Measurements from ENCODE around the gene TUNAR. TPM values are rescaled to one million over a fixed set of nuclear protein-coding genes. Genes with fewer than 3 reads are reported as not detected.

TUNAR gene
- polyA plus RNA-seq, 1 donor from 2014 or later, result 33.2 TPM

DNA sequence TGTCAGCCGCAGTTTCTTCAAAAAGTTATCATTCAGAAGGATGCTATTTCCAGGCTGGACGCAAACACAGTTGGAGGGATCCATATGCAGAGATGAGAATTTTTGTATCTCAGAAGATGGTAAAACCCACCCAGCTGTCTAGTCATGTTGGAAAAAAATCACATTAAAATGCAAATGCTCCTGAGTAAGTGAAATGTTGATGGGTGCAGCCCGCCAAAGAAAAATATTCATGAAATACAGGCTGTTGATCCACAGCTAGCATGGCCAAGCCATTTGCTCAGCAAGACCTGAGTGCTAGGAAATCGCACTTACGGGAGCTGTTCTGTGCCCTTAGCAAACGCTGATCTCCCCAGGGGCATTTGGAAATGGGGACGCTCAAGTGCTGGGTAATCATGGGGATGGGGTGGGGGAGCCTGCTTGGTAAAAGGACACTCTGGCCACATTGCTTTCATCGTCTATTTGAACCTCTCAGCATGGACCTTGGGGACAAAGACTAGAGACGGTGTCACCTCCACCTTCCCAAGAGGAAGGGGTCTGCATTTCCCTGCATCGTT lies 25.7 kb downstream of the TUNAR start:
- Histone ChIP-seq H3K27me3 (ENCODE audit: insufficient read depth, low read depth, low read length) (no peaks in the 10 kb centered on the region), H3K79me2 (replicated peaks; ENCODE audit: insufficient read depth, low read length) (no peaks in the 10 kb centered on the region), H2AFZ (ENCODE audit: low read depth, low read length) (no peak overlapping the region), H3F3A (ENCODE audit: insufficient read depth, low read length, poor library complexity, severe bottlenecking) (no peaks in the 10 kb centered on the region), H3K36me3 (ENCODE audit: insufficient read depth, low read length) (no peaks in the 10 kb centered on the region), H3K4me3 (ENCODE audit: low read length) (no peak overlapping the region), H4K20me1 (ENCODE audit: insufficient read depth) (no peaks in the 10 kb centered on the region), H3K27ac (ENCODE audit: low read length) (no peak overlapping the region), H3K4me2 (ENCODE audit: low read length) (no peak overlapping the region), H3K9ac (ENCODE audit: low read length) (no peak overlapping the region), H3K9me3 (ENCODE audit: low read length) (no peaks in the 10 kb centered on the region), H3K9me2 (ENCODE audit: insufficient read depth, low read length) (no peaks in the 10 kb centered on the region)
- TF ChIP-seq REST (IDR thresholded peaks at IDR 0.05; ENCODE audit: borderline replicate concordance) (no peak), MXI1 (conservative IDR thresholded peaks at IDR 0.05; ENCODE audit: poor library complexity, severe bottlenecking) (no peak), POLR2AphosphoS5 (IDR thresholded peaks at IDR 0.05) (no peak), EZH2 (IDR thresholded peaks at IDR 0.05; ENCODE audit: borderline replicate concordance, insufficient read depth, low read length, poor library complexity, severe bottlenecking) (no peak), SMC3 (conservative IDR thresholded peaks at IDR 0.05; ENCODE audit: poor library complexity) (no peak), CTCF (IDR thresholded peaks at IDR 0.05; ENCODE audit: poor library complexity, severe bottlenecking) (no peak), RAD21 (conservative IDR thresholded peaks at IDR 0.05) (no peak), EP300 (conservative IDR thresholded peaks at IDR 0.05; ENCODE audit: poor library complexity, severe bottlenecking) (no peak), TAF1 (IDR thresholded peaks at IDR 0.05; ENCODE audit: low read depth) (no peak)

DNA sequence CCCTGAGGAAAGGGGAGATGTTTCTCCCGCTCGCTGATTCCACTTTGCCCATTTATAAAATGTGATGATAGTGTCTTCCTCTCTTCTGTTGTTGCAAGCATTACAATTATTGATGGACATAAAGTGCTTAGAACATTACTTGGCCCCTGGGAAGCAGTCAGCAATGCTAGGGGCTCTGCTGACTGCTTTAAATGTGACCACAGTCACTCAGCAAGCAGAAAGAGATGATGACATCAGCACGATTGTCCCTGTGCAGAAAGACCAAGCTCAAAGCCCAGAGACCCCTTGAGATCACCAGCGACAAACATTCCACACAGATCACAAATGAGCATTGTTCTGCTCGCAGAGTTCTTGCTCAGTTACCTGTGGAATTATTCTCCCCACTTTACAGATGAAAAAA lies 26.5 kb downstream of the TUNAR start:
- H3K9me3 ChIP-seq (ENCODE audit: low read length), result no peaks in the 10 kb centered on the region
- no peak overlapping the region for H3K27ac ChIP-seq (ENCODE audit: low read length)
- no peaks in the 10 kb centered on the region for H3K9me2 ChIP-seq (ENCODE audit: insufficient read depth, low read length)
- H3K9ac ChIP-seq (ENCODE audit: low read length), result no peak overlapping the region
- H3K4me3 ChIP-seq (ENCODE audit: low read length), result no peak overlapping the region
- no peaks in the 10 kb centered on the region for H3K79me2 ChIP-seq (replicated peaks; ENCODE audit: insufficient read depth, low read length)
- no peaks in the 10 kb centered on the region for H3K36me3 ChIP-seq (ENCODE audit: insufficient read depth, low read length)
- no peak overlapping the region for H3K4me2 ChIP-seq (ENCODE audit: low read length)
- H3F3A ChIP-seq (ENCODE audit: insufficient read depth, low read length, poor library complexity, severe bottlenecking), result no peaks in the 10 kb centered on the region
- H3K27me3 ChIP-seq (ENCODE audit: insufficient read depth, low read depth, low read length), result no peaks in the 10 kb centered on the region
- H2AFZ ChIP-seq (ENCODE audit: low read depth, low read length), result no peak overlapping the region
- no peak for TF ChIP-seq SMC3 (conservative IDR thresholded peaks at IDR 0.05; ENCODE audit: poor library complexity)
- no peak for TF ChIP-seq POLR2AphosphoS5 (IDR thresholded peaks at IDR 0.05)
- TF ChIP-seq EP300 (conservative IDR thresholded peaks at IDR 0.05; ENCODE audit: poor library complexity, severe bottlenecking), result no peak
- H4K20me1 ChIP-seq (ENCODE audit: insufficient read depth), result no peaks in the 10 kb centered on the region
